SH-SY5Y (cell line): Measurements from ENCODE around the gene EIF4G3.

Source experiments
- GATA2 ChIP-seq: IDR thresholded peaks from 2 replicates; pipeline ENCODE4 v1.6.1; 2011; ENCODE audit warnings: mild to moderate bottlenecking, low read depth, low read length
- GATA3 ChIP-seq: IDR thresholded peaks from 2 replicates; pipeline ENCODE4 v1.6.1; 2011; ENCODE audit warnings: low read depth, mild to moderate bottlenecking, low read length, moderate library complexity

The EIF4G3 gene

DNA sequence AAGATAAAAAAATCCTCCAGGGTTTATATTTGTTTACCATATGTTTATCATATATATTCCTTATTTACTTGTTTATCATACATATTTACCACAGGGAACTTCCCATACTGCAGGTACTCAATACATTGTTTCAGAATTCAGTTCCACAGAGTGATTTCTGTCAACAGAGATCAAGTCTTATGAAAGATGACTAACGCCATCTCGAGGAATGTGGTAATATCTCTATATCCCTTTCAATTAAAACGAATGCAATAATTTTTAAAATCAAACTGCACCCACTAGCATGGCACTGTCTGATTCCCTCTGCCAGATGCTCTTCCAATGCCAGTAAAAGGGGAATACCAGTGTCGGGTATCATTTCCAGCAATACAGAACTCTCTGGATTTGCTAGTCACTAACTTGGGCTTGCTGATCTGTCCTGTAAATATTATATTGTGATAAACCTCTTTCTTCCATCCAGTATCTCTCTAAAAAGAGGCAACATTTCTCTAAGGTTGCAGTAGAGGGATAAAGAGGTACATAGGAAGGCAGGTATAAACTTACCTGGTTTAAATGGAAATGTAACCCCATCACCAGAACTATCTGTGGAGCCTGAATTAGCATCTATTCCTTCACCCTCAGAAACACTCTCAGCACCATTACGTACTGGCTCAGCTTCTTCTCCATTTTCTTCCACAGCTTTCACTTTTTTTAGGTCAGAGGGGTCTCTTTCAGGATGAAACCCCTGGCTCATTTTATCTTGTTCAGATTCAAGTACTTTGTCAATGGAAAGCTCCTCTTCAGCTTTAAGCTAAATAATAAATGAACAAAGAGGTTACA is 277.3 kb downstream of the EIF4G3 start:
- TF ChIP-seq GATA3: no peak
- TF ChIP-seq GATA2: no peak

DNA sequence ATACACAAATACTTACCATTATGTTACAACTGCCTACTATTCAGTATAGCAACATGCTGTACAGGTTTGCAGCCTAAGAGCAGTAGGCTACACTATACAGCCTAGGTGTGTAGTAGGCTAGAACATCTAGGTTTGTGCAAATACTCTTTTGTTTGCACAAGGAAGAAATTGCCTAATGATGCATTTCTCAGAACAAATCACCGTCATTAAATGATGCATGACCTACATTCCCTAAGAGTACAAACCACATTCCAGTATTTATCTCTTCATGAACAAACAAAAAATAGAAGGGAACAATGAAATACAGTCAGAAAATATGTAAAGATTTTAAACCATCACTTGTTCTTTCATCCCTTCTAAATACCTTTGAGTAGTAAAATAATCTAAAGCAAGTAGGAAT is 279.9 kb downstream of the EIF4G3 start:
- TF ChIP-seq GATA2 (no peak), GATA3 (no peak)

DNA sequence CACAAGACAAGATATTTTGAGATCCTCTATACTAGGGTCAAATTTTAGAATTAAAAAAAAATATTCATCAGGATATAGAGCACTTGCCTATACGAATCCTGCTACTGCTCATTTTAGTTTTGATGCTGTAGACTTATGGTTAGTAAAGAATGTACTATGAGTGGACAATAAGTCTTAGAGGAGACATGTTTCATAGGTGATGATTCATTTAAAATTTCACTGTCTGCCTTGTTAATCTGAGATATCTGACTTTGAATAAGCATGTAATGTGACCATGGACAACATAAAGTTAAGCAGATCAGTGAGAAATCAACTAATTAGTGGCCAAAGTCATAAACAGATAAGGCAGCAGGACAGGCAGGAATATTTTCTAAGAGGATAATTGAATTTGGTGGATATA is 282.8 kb downstream of the EIF4G3 start:
- no peak for TF ChIP-seq GATA3
- TF ChIP-seq GATA2: no peak

DNA sequence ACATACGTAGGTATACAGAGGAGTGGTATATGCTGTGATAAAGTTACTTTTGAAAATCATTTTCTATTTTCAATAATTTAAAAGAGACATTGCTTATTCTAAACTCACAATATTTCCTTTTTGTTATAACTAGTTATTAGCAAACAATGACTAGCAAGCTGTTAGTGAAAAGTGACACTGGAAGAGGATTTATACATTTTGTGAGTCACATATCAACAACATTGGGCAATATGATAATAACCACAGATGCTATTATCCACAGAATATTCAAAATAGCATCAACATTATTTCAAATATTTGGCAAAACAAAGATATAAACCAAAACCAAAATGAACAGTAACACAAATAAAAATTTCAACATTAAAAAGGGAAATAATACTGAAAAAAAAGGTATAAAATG is 285.6 kb downstream of the EIF4G3 start:
- TF ChIP-seq GATA3 (no peak), GATA2 (no peak)

DNA sequence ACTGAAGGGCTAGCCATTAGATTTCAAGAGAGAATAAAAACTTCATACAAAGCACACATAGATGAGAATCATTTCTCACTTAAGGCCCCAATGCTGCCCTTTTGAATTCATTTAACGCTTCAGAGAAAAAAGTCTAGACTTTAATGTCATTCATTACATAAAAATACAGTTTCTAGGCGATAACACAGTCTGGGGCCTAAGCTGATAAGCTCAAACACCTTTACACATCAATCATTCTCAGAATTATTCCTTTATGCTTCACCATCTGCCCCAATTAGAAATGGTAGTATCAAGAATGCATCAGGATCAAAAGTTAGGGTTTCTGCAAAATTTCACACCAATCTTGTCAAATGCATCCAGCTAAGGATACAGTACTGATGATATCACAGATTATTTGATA is 289.5 kb downstream of the EIF4G3 start:
- no peak for TF ChIP-seq GATA3
- no peak for TF ChIP-seq GATA2

DNA sequence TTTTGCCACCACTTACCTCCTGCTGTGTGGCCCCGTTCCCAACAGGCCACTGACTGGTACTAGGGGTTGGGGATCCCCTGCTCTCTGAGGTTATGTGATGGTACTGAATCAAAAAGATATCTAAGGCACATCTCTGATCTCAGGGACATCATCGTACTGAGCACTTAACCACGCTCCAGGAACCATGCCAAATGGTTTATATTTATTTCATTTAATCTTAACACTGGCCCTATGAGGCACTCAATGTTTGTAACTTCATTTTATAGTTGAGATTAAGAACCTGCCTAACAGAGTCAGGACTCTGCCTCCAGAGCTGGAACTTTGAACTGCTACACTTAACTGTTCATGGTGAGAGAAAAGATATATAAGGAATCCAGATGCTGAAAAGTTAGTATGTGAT is 291.6 kb downstream of the EIF4G3 start:
- no peak for TF ChIP-seq GATA3
- TF ChIP-seq GATA2: no peak

DNA sequence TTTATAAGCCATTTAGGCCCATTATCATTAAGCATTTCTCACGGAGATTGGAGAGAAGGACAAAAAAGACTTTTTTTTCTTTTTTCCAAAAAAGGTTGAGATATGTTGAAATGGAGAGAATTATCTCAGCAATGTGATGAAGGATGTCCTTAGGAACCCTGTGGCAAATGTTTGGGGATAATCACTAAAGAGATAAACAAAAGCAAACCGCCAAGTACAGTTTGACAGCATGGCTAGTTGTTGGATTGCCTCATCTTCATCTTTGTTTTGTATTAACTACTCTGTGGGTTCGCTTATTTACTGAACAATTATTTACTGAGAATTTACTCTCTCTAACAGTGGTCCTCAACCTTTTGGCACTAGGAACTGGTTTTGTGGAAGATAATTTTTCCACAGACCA is 292.2 kb downstream of the EIF4G3 start:
- TF ChIP-seq GATA3 (no peak), GATA2 (no peak)

DNA sequence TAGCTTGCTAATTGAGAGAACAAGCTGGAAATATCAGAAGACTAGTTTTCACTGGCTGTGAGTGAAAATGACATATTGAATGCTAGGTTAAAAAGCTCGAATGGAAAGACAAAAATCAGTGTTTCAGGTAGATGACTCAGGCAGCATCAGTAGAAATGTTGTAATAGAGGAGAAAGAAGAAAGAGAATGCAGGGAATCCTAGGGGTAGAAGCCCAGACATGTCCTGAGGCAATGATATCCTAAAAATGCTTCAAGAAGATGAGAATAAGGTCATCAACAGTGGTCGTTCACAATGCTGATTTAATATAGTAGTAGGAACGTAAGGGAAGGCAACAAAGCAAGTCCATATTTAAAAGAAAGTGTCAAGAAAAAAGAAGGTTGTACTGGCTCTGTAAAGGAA is 292.9 kb downstream of the EIF4G3 start:
- no peak for TF ChIP-seq GATA3
- TF ChIP-seq GATA2: no peak

DNA sequence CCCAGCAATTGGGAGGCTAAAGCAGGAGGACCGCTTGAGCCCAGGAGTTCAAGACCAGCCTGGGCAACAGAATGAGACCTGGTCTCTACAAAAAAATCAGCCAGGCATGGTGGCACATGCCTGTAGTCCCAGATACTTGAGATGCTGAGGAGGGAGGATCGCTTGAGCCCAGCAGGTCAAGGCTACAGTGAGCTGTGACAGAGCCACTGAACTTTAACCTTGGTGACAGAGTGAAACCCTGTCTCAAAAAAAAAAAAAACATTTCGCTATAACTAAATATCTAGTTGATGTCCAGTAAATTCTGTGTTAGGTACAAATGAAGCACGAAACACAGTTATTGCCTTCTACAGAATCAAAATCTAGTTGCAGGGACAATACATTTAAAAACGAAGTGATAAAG is 293.9 kb downstream of the EIF4G3 start:
- no peak for TF ChIP-seq GATA2
- TF ChIP-seq GATA3: no peak

DNA sequence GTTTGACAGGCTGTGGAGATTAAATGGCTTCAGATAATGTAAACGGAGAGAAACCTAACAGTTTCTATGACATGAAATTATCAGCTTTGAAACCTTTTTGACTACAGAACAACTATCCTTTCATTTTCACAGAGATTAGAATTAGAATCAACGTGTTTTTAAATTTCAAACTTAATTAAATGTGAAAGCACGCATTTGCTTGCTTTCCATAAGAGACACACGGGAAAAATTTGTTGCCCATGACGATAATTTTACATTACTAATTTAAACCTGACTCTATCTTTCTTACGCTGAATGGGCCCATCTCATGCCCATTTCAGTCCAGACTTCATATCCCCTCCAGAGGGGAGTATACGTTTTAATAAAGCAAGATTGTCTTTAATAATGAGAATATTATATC is 297.9 kb downstream of the EIF4G3 start:
- no peak for TF ChIP-seq GATA2
- TF ChIP-seq GATA3: no peak

DNA sequence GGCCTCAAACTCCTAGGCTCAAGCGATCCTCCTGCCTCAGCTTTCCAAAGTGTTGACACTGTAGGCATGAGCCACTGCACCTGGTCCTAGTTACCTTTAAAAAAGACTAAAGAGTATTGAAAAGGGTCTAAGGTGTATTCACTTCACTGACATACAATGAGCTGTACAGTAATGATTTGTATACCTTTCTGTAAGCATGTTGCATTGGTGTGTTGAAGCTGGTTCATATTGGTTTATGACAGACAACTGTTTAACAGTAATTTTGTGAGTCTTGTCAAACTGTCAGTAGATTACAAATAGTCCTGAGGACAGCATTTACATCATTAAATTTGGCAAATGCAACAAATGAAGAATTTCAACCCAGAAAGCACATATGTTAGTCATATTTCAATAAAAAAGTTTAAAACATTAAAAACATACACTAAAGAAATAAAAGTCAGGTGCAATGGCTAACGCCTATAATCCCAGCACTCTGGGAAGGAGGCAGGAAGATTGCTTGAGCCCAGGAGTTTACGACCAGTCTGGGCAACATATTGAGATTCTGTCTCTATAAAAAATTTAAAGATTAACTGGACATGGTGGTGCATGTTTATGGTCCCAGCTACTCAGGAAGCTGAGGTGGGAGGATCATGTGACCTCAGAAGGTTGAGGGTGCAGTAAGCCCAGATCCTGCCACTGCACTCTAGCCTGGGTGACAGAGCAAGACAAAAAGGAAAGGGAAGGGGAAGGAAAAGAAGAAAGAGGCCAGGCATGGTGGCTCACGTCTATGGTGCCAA is 301.3 kb downstream of the EIF4G3 start:
- TF ChIP-seq GATA3 (no peak), GATA2 (no peak)

DNA sequence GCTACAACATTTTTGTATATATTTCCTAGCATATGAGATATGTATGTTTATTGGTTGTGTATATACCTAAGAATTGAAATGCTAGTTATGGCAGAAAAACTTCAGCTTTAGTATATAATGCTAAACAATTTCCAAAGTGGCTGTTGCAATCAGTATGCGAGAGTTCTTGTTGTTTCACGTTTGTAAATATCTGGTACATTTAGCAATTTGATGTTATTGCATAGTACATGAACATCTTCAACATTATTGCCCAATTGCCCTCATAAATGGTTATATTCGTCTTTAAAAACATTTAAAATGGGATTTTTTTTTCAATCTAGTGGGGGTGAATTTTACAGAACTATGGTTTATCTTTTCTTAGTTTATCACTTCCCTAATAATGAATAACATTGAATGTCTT is 303.4 kb downstream of the EIF4G3 start:
- TF ChIP-seq GATA2 (no peak), GATA3 (no peak)

DNA sequence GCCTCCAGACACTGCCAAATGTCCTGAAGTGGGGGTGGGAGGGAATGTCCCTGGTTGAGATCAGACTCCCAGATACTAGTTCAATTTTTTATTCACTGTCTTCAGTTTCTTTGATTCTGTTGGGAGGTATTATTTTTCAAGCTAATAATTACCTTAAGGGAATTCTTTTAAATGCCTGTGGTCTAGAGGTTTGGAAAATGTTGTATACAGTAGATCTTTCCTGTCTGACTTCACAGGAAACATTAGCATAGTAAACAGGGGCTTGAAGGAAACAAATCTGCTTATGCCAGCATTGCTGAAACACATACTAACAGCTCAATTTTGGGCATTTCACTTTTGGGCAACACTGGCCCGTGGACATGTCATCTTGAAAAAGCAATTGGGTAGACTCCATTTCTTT is 305.3 kb downstream of the EIF4G3 start:
- TF ChIP-seq GATA3 (no peak), GATA2 (no peak)

DNA sequence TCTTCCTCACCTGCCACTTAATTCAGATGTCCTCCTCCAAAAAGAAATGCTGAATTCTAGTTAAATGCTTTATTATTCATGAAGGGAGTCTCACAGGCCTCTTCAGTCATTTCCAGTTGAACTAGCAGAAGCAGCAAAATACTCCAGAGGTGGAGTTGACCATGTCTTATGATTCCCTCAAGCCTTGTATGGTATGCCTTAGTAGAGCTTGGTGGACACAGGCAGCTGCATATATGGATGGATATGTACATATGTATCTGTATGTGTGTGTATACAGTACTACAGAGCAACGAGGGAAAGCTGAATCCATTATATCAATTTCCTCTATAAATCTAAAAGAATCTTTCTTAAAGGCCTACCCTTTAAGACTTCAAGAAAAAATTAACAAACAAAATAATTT is 306.0 kb downstream of the EIF4G3 start:
- no peak for TF ChIP-seq GATA3
- TF ChIP-seq GATA2: no peak

DNA sequence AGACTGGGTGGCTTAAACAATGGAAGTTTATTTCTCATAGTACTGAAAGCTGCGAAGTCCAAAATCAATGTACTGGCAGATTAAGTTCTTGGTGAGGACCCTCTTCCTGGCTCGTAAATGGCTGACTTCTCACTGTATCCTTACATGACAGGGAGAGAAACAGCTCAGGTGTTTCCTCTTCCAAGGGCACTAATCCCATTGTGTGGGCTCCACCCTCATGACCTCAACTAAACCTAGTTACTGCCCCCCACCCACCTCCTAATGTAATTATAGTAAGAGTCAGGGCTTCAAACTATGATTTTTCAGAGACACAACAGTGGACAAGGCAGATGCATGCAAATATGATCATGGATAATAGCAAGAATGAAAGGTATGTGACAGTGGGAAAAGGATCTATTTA is 308.4 kb downstream of the EIF4G3 start:
- TF ChIP-seq GATA2 (no peak), GATA3 (no peak)
